VCaP (cell line): ENCODE measurements around the gene RBFA.

Source experiments
- H3K27ac ChIP-seq: fragments of 450-650 bp; 2 replicates; pipeline ENCODE4 v1.5.1; 2017
- TF ChIP-seq, protein P1 (sequence below): fragments of 450-650 bp; conservative IDR thresholded peaks from 2 replicates; pipeline ENCODE4 v1.5.1; 2017; ENCODE audit warnings: mild to moderate bottlenecking, moderate library complexity

The RBFA gene, protein sequence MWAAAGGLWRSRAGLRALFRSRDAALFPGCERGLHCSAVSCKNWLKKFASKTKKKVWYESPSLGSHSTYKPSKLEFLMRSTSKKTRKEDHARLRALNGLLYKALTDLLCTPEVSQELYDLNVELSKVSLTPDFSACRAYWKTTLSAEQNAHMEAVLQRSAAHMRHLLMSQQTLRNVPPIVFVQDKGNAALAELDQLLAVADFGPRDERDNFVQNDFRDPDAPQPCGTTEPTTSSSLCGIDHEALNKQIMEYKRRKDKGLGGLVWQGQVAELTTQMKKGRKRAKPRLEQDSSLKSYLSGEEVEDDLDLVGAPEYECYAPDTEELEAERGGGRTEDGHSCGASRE

DNA sequence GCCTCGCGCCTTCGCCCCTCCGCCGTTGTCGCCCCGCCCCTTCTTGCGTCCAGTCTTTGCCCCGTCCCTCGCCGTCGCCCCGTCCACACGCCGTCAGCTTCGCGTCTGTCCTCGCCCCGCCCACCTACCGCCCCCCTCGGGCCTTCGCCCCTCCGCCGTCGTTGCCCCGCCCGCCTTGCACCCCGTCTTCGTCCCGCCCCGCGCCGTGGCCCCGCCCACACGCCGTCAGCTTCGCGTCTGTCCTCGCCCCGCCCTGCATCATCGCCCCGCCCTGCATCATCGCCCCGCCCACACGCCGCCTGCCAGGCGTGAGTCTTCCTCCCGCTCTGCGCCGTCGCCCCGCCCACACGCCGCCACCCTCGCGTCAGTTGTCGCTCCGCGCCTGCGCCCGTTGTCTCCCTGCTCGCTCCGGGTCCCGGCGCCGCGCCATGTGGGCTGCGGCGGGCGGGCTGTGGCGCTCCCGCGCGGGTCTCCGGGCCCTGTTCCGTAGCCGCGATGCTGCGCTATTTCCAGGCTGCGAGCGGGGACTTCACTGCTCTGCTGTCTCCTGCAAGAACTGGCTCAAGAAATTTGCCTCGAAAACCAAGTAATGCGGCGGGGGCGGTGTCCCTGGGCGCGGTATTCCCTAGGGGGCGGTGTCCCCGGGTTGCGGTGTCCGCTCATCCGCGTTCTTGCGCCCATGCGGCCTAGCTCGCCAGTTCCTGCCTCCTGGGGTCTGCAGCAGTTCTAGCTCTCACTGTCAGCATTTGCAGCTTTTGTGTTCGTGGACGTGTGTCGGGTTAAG, at the start of gene RBFA:
TSS of gene RBFA (plus strand) at position 367 of the 784 bp plus-strand sequence. CDS start at position 429, 62 bp downstream.
- H3K27ac ChIP-seq = peak within 1 kb of the TSS; percentile 80
- TF ChIP-seq, protein P1, sequence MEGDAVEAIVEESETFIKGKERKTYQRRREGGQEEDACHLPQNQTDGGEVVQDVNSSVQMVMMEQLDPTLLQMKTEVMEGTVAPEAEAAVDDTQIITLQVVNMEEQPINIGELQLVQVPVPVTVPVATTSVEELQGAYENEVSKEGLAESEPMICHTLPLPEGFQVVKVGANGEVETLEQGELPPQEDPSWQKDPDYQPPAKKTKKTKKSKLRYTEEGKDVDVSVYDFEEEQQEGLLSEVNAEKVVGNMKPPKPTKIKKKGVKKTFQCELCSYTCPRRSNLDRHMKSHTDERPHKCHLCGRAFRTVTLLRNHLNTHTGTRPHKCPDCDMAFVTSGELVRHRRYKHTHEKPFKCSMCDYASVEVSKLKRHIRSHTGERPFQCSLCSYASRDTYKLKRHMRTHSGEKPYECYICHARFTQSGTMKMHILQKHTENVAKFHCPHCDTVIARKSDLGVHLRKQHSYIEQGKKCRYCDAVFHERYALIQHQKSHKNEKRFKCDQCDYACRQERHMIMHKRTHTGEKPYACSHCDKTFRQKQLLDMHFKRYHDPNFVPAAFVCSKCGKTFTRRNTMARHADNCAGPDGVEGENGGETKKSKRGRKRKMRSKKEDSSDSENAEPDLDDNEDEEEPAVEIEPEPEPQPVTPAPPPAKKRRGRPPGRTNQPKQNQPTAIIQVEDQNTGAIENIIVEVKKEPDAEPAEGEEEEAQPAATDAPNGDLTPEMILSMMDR = peak; percentile 53

DNA sequence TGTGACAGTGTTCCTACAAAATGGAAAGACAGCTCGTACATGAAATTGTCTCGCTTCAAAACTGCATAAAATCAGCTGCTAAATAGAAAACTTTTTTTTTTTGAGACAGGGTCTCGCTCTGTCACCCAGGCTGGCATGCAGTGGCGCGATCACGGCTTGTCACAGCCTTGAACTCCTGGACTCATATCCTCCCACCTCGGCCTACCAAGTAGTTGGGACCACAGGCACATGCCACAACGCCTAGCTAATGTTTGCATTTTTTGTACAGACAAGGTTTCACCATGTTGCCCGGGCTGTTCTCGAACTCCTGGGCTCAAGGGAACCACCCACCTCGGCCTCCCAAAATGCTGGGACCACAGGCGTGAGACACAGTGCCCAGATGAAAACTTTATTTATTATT, 49.1 kb upstream of the RBFA start:
- no peak overlapping the region for H3K27ac ChIP-seq
- TF ChIP-seq, protein P1 = no peak

DNA sequence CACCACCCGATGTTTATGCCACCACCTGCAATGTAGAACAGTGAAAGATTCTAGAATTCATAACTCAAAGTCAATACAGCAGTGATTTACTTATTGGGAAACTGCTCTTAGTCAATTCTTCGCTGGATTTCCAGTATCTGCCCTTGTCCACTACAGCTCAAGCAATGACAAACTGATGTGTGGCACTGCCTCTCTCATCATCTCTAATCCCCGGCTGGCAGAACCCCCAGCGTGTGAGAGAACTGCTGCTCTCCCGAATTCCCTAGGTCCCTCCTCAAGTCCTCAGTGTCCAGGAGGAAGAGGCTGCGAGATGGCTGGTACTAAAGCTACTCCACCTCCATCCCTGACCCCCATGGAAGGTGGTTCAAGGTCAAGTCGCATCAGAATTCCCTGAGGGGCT, 47.5 kb upstream of the RBFA start:
- H3K27ac ChIP-seq = peak overlapping the region; percentile 93; the same call in 1 of the 2 replicates
- TF ChIP-seq, protein P1 = no peak

DNA sequence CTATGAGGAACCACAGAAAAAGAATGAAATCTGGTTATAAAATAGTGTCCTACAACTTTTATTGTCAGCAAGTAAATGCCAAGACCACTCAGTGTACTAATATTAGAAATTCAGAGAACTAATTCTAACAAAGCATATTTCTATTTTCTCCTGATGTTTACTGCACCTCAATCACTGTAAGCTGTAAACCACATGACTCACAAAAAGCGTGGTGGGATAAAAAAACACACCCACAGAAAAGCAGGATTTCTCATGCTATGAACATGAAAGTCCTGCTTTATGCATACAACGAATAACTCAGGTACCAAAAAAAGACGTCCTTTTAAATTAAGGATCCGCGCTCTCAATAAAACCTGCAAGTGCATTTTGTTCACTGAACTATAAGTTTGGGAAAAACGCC, 46.7 kb upstream of the RBFA start:
- H3K27ac ChIP-seq = peak overlapping the region; percentile 93
- TF ChIP-seq, protein P1 = no peak

DNA sequence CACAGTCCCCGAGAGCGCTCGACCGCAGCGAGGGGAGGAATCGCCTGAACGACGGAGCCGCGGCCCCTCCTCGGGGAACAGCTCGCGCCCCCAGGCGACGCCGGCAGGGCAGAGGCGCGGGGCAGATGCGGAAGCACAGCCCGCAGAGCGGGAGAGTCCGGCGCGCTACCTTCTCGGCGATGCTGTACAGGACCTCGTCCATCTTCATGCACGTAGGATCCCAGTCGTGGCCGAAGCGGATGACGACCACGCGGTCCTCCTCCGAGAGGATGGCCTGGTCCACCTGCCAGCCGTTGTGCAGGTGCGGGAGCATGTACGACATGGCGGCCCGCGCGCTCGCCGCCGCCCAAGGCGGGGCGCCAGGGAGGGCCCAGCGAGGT, 46.2 kb upstream of the RBFA start:
- TF ChIP-seq, protein P1 = peak; percentile 22; the same call in 1 of the 2 replicates

DNA sequence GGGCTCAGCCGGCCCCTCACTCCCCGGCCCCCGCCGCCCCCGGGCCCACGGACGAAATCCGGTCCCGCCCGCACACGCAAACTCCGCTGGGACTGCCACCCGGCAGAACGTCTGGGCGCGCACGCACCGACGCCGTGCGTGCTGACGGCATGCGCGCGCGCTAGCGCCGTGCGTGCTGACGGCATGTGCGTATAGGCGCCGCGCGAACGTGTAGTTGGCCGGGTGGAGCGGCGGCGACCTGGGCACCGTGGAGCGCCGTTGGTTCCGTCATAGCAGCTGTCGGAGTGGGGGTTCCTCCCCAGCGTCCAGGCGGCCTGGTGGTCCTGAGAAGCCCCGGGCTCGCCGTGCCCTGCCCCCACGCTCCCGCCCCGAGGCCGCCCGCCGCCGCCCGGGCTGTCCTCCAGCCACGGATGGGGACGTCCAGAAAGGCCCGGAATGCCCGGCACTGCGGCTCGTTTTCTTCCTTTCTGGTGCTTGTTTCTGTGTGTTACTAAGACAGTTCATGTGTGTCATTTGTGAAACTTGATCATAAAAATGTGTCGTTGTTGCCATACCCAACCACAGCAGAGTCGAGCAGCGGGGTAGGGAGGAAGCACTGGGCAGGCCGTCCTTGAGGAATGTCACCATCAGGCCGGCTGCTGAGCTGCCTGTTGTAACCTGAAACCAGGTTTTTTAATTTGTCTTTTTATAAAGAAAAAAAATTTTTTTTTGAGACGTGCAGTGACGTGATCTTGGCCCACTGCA, 45.6 kb upstream of the RBFA start, which contains the start of gene TXNL4A:
TSS of gene TXNL4A (minus strand) at position 113 of the 744 bp plus-strand sequence. CDS start 171 bp downstream, outside the sequence.
- TF ChIP-seq, protein P1 = no peak
- H3K27ac ChIP-seq = peak within 1 kb of the TSS; percentile 93

More for the DNA sequence above, 46.2 kb upstream of the RBFA start:
- peak overlapping the region; percentile 93 for H3K27ac ChIP-seq

DNA sequence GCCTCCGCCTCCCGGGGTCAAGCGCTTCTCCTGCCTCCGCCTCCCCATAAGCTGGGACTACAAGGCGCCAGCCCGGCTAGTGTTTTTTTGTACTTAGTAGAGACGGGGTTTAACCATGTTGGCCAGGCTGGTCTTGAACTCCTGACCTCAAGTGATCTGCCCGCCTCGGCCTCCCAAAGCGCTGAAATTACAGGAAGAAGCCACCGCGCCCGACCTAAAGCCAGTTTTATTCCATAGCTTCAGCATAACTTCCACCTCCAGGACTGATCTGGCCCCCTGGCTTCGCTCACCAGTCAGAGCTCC, 45.1 kb upstream of the RBFA start:
- TF ChIP-seq, protein P1 = no peak
- H3K27ac ChIP-seq = peak overlapping the region; percentile 93
